Activated B cell treated with CpG ODN at 0.5 μM for 24 hours (primary cell): ENCODE results near the gene GSN. TPM values are rescaled to one million over a fixed set of nuclear protein-coding genes. Genes with fewer than 3 reads are reported as not detected.

Experiments
- ATAC-seq: fragments of 200-7000 bp; cut with Tn5 transposase; one replicate; pipeline ENCODE4 v1.10.0; 2021; ENCODE audit warnings: low read depth, mild to moderate bottlenecking, moderate library complexity
- CTCF ChIA-PET: fragments of 350-600 bp; sonication (Branson Sonifier 250); formaldehyde crosslinking; loops from one replicate; lab custom pipeline; 2021; ENCODE audit warnings: antibody characterized with exemption; lab: Charles Lee
- POLR2A ChIA-PET: fragments of 350-600 bp; sonication (Branson Sonifier 250); formaldehyde crosslinking; loops from one replicate; lab custom pipeline; 2021; ENCODE audit warnings: antibody characterized with exemption; lab: Charles Lee
- DNase-seq: peaks from one replicate; pipeline ENCODE4 v3.0.0; 2022
- H3K27ac Mint-ChIP-seq: one replicate; pipeline ENCODE4 v1.8.0; 2020; ENCODE audit warnings: mixed read lengths
- H3K27me3 Mint-ChIP-seq: one replicate; pipeline ENCODE4 v1.8.0; 2021; ENCODE audit warnings: mixed read lengths
- H3K36me3 Mint-ChIP-seq: one replicate; pipeline ENCODE4 v1.8.0; 2021; ENCODE audit warnings: low read depth, mixed read lengths
- H3K4me1 Mint-ChIP-seq: one replicate; pipeline ENCODE4 v1.8.0; 2021; ENCODE audit warnings: mixed read lengths
- H3K4me3 Mint-ChIP-seq: one replicate; pipeline ENCODE4 v1.8.0; 2020; ENCODE audit warnings: mild to moderate bottlenecking, mixed read lengths
- H3K9me3 Mint-ChIP-seq: one replicate; pipeline ENCODE4 v1.8.0; 2020; ENCODE audit warnings: mixed read lengths
- intact Hi-C: fragments of 100-400 bp; cut with micrococcal nuclease; formaldehyde crosslinking; loops from one replicate; pipeline ENCODE4 v1.15.1; 2024
- total RNA-seq: library from RNA; stranded (reverse); gene quantifications from 2 replicates; pipeline ENCODE4 v1.2.3, GENCODE V29; 2022
- TF ChIP-seq, protein P1 (sequence below): fragments of 200-600 bp; IDR thresholded peaks from one replicate; pipeline ENCODE4 v1.8.0; 2022; ENCODE audit warnings: antibody characterized with exemption, mild to moderate bottlenecking

Gene GSN
- total RNA-seq, 1 donor from 2014 or later, result 26.5 TPM

GRCh38 chr9:121302786-121303185 is 34.8 kb downstream of the GSN start:
- intact Hi-C loops, result no loop called here
- POLR2A ChIA-PET, result no interaction called here
- H3K27ac Mint-ChIP-seq, result no peak overlapping the region
- CTCF ChIA-PET, result no interaction called here
- no peak for DNase-seq
- H3K27me3 Mint-ChIP-seq, result peaks cover 5% of the 10 kb centered on the region
- peaks cover 19% of the 10 kb centered on the region for H3K36me3 Mint-ChIP-seq
- TF ChIP-seq, protein P1, sequence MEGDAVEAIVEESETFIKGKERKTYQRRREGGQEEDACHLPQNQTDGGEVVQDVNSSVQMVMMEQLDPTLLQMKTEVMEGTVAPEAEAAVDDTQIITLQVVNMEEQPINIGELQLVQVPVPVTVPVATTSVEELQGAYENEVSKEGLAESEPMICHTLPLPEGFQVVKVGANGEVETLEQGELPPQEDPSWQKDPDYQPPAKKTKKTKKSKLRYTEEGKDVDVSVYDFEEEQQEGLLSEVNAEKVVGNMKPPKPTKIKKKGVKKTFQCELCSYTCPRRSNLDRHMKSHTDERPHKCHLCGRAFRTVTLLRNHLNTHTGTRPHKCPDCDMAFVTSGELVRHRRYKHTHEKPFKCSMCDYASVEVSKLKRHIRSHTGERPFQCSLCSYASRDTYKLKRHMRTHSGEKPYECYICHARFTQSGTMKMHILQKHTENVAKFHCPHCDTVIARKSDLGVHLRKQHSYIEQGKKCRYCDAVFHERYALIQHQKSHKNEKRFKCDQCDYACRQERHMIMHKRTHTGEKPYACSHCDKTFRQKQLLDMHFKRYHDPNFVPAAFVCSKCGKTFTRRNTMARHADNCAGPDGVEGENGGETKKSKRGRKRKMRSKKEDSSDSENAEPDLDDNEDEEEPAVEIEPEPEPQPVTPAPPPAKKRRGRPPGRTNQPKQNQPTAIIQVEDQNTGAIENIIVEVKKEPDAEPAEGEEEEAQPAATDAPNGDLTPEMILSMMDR, result no peak
- no peak for ATAC-seq
- no peaks in the 10 kb centered on the region for H3K9me3 Mint-ChIP-seq
- peaks cover 23% of the 10 kb centered on the region for H3K4me1 Mint-ChIP-seq
- no peak overlapping the region for H3K4me3 Mint-ChIP-seq

DNA sequence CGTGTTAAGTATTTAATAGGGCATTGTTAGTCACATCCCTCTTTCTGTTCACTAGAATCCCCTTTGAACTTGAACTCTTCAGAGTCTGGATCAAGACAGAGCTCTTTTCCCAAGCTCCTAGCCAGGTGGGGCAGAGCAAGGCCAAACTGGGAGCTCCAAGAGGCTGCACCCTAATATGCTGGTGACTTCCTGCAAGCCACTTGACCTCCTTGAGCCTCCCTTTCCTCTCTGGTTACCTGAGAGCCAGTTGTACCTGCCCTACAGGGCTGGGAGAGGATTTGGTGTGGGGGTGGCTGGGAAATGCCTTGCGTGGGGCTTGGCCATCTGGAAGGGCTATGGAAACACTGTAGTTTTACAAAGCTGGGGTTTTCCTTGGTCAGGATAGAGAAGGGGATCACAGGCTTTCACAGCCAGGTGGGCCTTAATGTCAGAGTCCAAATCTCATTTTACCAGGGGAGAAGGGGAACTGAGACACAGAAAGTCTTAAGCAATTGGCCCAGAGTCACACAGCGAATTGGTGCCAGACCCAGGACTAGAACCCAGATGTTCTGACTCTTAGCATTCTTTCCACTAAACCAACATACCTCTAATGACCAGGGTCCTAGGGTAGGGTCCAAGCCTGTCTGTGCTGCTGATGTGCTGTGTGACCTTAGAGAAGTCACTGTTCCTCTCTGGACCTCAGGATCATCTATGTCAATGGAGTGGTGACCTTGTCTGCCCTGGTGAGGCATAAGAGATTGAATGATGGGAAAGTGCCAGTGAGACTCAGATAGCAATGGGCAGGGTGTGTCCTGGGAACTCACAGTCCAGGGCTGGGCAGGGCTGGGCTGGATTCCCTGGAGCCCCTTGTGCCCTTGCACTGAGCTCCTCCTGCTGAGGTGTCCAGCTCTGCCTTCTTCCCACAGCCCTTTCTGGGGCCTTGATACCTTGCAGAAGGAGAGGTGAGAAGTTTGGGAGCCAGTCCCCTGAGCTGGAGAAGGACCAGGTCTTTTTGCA is 35.8 kb downstream of the GSN start:
- Mint-ChIP-seq H3K4me1 (peaks cover 15% of the 10 kb centered on the region), H3K27ac (no peak overlapping the region), H3K27me3 (peaks cover 5% of the 10 kb centered on the region), H3K9me3 (no peaks in the 10 kb centered on the region), H3K4me3 (no peak overlapping the region), H3K36me3 (peaks cover 21% of the 10 kb centered on the region)
- DNase-seq, result no peak
- TF ChIP-seq, protein P1, result no peak
- ChIA-PET CTCF (no interaction called here), POLR2A (no interaction called here)
- intact Hi-C loops, result no loop called here
- no peak for ATAC-seq

DNA sequence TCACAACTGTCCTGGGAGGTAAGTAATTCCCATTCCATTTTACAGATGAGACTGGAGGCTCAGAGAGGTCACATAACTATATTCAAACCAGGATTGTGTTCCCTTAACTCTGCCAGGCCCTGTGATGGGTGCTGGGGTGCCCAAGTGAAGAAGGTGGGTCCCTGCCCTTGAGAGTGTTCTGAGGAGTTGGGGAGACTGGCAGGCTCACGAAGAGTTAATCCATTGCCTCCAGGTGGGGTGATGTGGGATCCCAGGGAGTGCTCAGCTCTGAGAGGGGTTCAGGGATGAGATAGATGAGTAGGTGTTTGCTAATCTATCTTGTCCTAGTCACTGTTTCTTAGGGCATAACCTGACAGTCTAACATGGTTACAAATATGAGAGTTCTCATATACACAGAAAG is 36.7 kb downstream of the GSN start:
- ChIA-PET POLR2A (interaction anchor here (0.5 to 0.6 kb wide), 2 partner anchors 595 to 601 kb away, joined by 3 to 7 read pairs; no protein-coding TSS in a partner anchor), CTCF (interaction anchor here (1.3 kb wide), 1 partner anchor 15 kb away, joined by 4 read pairs; no protein-coding TSS in a partner anchor)
- Mint-ChIP-seq H3K36me3 (peaks cover 22% of the 10 kb centered on the region), H3K4me3 (no peak overlapping the region), H3K27ac (no peak overlapping the region), H3K4me1 (peaks cover 8% of the 10 kb centered on the region), H3K9me3 (no peaks in the 10 kb centered on the region), H3K27me3 (peaks cover 5% of the 10 kb centered on the region)
- ATAC-seq (no peak), DNase-seq (no peak)
- TF ChIP-seq, protein P1, result no peak
- intact Hi-C loops, result no loop called here

DNA sequence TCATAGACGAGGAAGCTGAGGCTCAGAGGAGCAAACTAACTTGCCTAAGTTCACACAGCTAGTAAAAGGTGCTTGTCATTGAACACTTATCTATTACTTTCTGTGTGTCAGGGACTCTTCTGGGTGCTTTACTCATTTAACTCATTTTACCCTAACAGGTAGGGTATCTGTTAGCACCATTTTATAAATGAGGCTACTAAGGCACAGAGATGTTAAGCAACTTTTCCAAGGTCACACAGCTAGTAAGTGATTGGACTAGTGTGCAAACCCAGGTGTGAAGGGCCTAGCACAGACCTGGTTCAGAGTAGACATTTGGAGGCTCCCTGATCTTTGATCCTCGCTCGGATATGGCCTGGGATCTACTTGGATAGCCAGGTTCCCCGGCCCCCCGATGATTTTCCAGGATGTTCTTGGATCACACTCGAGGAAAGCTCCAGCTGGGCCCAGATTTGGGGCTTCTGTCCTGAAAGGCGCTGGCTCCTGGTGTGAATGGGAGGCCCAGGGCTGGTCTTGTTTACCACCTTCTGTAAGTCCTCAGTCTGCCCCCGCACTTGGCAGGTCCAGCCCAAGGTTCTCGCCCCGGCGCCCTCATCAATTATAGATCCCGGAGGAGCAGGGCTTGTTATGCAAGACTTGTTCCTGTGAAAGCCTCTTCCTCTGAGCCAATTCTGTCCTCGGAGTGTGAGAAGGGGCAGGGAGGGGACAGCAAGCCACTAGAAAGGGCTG is 37.5 kb downstream of the GSN start:
- Mint-ChIP-seq H3K9me3 (no peaks in the 10 kb centered on the region), H3K4me3 (no peak overlapping the region), H3K4me1 (peaks cover 3% of the 10 kb centered on the region), H3K27ac (no peak overlapping the region), H3K36me3 (peaks cover 23% of the 10 kb centered on the region), H3K27me3 (peaks cover 2% of the 10 kb centered on the region)
- DNase-seq, result no peak
- ATAC-seq, result no peak
- ChIA-PET CTCF (interaction anchor here (1.3 to 2.7 kb wide), 2 partner anchors 14 to 15 kb away, joined by 4 to 12 read pairs; no protein-coding TSS in a partner anchor), POLR2A (interaction anchor here (0.5 to 0.6 kb wide), 2 partner anchors 595 to 602 kb away, joined by 3 to 7 read pairs; no protein-coding TSS in a partner anchor)
- TF ChIP-seq, protein P1, result no peak
- intact Hi-C loops, result no loop called here
